DMS153 (cell line): ENCODE measurements around the gene DYDC2.
"Not testable (repeated sequence)": the region's sequence is repeated elsewhere in the genome, so short reads cannot be mapped to it uniquely, and the experiment has no call there.

Source experiments
- DNase-seq: peaks from one replicate; lab custom pipeline; 2025; lab: John Stamatoyannopoulos, UW

The DYDC2 gene

GRCh38 chr10:80356563-80356988 lies at the start of gene DYDC2, which contains the start of gene DYDC1:
TSS of gene DYDC2 (plus strand) at chr10:80356781. CDS start at chr10:80362444, 5,663 bp downstream.
TSS of gene DYDC1 (minus strand) at chr10:80356755. CDS start at chr10:80352601, 4,154 bp downstream.
- DNase-seq = peak; percentile 81

GRCh38 chr10:80313523-80313922 lies 43.1 kb upstream of the DYDC2 start:
- no peak for DNase-seq

GRCh38 chr10:80315391-80315790 lies 41.2 kb upstream of the DYDC2 start:
- no peak for DNase-seq

- DNase-seq = no peak
Observed at GRCh38 chr10:80318742-80319141, 37.8 kb upstream of the DYDC2 start.

- DNase-seq = no peak
Observed at GRCh38 chr10:80319318-80319717, 37.3 kb upstream of the DYDC2 start.

- peak; percentile 3 for DNase-seq
Observed at GRCh38 chr10:80319725-80320290, 36.8 kb upstream of the DYDC2 start.

- DNase-seq = no peak
Observed at GRCh38 chr10:80320377-80320776, 36.2 kb upstream of the DYDC2 start.

- DNase-seq = no peak
Observed at GRCh38 chr10:80321183-80321582, 35.4 kb upstream of the DYDC2 start.

- DNase-seq = no peak
Observed at GRCh38 chr10:80322158-80322557, 34.4 kb upstream of the DYDC2 start.

- DNase-seq = no peak
Observed at GRCh38 chr10:80322711-80323110, 33.9 kb upstream of the DYDC2 start.

- DNase-seq = no peak
Observed at GRCh38 chr10:80323311-80323710, 33.3 kb upstream of the DYDC2 start.

- DNase-seq = peak; percentile 2
Observed at GRCh38 chr10:80324086-80324485, 32.5 kb upstream of the DYDC2 start.

- no peak for DNase-seq
Observed at GRCh38 chr10:80324891-80325364, 31.7 kb upstream of the DYDC2 start.

GRCh38 chr10:80333983-80334382 lies 22.6 kb upstream of the DYDC2 start:
- no peak for DNase-seq

GRCh38 chr10:80344276-80344675 lies 12.3 kb upstream of the DYDC2 start:
- no peak for DNase-seq

- DNase-seq = no peak
Observed at GRCh38 chr10:80344912-80345311, 11.7 kb upstream of the DYDC2 start.

- no peak for DNase-seq
Observed at GRCh38 chr10:80350251-80350650, 6.3 kb upstream of the DYDC2 start.

- no peak for DNase-seq
Observed at GRCh38 chr10:80351220-80351619, 5.4 kb upstream of the DYDC2 start.

GRCh38 chr10:80356989-80357850 lies 639 bp downstream of the DYDC2 start:
- peak; percentile 73 for DNase-seq

- DNase-seq = no peak
Observed at GRCh38 chr10:80357851-80358125, 1.2 kb downstream of the DYDC2 start.

GRCh38 chr10:80358925-80359324 lies 2.3 kb downstream of the DYDC2 start:
- DNase-seq = not testable (repeated sequence)

GRCh38 chr10:80359644-80360043 lies 3.1 kb downstream of the DYDC2 start:
- no peak for DNase-seq

- no peak for DNase-seq
Observed at GRCh38 chr10:80365510-80365909, 8.9 kb downstream of the DYDC2 start.

- DNase-seq = no peak
Observed at GRCh38 chr10:80371467-80371866, 14.9 kb downstream of the DYDC2 start.
